GM19035 (cell line): ENCODE data around the gene SERINC3.

Experiments
- ATAC-seq: cut with Tn5 transposase; IDR thresholded peaks from one replicate; pipeline ENCODE4 v1.9.1; 2021; ENCODE audit not compliant: unreplicated experiment

Gene SERINC3

DNA sequence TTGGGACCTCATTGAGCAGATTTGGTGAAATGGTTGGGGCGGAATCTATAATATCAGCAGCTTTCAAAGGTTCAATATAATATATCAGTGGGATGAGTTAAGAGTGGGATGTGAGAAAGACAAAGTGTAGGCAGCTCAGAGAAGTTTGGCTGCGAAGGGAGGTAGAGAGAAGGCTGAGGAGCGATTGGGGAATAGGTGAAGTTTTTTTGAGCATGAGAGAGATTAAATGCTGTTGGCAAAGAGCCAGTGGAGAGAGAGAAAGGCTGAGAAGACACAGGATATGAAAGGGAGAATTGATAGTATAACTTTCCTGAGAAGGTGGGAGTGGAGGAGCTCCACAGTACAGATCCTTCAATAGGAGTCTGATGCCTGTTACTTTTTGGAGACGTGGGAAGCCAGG is 12.1 kb upstream of the SERINC3 start:
- no peak for ATAC-seq

DNA sequence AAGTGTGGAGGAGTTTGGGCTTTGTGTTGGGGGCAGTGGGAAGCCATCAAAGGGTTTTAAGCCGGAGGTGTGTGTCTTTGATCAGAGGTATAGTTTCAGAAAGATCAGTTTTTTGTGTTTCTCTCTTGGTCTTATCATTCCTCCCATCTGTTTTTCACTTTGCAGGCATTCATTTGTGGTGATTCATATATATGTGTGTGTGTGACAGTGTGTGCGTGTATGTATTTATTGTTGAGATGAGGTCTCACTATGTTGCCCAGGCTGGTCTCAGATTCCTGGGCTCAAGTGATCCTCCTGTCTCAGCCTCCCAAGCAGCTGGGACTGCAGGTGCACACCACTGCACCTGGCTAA is 11.1 kb upstream of the SERINC3 start:
- ATAC-seq: no peak

DNA sequence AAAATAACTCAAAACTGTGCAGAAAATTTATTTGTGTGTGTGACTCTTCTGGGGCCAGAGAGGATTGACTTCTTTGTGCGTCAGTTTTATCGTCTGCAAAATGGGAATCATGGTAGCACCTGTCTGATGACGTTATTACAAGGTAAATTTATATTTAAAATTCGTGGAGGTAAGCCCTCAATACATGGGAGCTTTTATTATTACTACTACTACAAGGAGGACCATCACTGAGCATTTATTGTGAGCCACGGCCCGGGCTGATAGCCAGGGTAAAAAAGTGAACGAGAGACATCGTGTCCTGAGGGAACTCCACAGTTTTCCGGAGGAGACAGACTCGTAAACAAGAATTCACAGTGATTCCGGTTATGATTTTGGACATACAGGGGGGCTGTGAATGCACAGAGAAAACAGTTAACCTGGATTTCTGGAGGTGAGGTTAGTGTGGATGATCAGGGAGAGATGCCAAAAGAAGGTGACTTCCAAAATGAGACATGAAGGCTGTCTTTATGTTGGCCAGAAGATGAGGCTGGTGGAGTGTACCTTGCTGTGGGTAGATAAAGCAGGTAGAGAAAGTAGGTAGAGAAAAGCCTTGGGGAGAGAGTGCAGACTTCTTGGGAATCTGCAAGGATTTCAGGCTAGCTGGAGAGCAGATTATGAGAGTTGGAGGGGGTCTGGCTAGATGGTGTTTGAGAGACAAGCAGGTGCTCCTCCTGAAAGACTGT is 10.6 kb upstream of the SERINC3 start:
- ATAC-seq: no peak

DNA sequence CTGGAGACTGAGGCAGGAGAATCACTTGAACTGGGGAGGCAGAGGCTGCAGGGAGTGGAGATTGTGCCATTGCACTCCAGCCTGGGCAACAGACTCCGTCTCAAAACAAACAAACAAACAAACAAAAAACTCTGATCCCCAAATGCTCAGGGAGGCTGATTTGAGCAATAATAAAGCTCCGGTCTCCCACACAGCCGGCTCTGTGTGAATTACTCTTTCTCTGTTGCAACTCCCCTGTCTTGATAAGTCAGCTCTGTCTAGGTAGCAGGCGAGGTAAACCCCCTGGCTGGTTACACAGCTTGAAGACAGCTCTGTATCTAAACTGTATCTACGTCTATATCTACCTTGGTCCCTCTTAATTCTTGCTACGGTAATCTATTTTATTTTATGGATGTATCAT is 6.4 kb upstream of the SERINC3 start:
- ATAC-seq: no peak

DNA sequence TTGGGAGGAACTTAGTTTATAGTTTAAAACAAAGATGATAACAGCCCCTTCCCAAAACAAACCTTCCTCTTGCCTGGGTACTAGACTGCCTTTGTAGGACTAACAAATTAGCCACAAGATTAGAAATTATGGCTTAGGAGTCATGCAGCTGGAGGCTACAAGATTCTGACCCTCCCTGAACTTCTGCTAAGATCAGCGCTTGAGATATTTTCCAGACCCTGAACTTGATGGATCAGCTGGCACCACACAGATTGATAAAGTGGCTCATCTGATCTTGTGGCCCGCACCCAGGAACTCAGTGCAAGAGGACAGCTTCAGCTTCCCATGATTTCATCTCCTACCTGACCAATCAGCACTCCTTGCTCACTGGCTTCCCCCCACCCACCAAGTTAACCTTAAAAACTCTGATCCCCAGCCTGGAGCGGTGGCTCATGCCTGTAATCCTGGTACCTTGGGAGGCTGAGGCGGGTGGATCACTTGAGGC is 5.9 kb upstream of the SERINC3 start:
- no peak for ATAC-seq

DNA sequence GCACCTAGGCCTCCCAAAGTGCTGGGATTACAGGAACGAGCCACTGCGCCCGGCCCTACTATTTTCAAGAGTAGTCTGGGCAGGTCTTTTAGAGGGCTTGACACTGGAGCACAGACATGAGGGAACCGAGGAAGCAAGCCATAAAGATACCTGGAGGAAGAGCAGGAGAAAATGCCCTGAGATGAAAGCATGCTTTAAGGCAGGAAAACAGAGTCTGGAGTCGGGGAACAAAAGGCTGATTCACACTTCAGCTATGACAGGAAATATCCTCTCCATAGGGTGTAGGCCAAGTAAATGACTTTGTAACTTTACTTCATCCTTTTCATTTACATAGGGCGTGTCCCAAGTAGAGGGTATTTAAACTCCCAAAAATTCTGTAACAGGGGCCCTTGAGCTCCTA is 4.3 kb upstream of the SERINC3 start:
- ATAC-seq: no peak

DNA sequence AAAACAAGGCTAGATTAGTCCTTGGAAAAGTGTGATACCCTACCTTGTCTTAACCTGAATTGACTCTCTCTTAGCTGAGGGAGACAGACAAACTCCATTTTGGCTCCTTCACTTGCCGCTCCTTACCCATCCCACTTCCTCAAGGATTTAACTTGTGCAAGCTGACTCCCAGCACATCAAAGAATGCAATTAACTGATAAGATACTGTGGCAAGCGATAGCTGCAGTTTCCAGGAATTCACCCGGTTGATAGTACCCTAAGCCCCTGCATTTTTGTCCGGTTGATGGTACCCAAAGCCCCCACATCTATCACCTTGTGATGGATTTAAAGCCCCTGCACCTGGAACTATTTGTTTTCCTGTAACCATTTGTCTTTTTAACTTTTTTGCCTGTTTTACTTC is 1.9 kb upstream of the SERINC3 start:
- no peak for ATAC-seq

DNA sequence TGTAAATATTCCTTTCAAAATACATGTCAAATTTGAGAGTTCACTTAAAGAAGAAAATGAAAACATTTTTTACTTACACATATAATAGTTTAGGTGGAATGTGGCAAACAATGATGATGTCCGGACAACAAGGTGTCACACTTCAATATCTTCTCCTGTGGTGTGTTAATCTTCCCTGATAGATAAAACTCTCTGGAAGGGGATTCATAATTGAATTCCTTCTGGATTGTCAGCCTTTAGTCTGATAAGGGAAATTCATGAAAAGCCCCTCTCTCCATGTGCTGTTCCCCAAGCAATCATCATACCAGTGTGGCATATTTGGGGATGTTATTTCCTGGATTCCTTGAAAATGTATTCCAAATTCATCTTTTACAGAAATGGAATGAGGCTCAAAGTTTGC is 971 bp upstream of the SERINC3 start:
- no peak for ATAC-seq

DNA sequence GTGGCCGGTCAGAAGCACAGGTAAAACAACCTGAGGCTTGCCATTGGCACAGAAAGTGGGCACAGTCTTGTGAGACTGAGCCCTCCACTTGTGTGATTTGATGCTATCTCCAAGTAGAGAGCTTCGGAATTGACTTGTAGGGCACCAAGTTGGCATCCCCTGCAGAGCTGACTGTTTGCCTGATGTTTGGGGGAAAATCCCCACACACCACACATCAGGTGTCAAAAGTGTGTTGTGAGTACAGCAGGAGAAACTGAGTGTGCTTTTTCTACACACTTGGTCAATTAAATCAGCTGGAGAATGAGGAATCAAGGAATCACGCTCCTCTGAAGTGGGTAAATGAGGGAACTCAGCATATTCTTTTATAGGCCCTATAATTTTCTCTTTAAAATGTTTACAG is 989 bp downstream of the SERINC3 start:
- ATAC-seq: no peak

DNA sequence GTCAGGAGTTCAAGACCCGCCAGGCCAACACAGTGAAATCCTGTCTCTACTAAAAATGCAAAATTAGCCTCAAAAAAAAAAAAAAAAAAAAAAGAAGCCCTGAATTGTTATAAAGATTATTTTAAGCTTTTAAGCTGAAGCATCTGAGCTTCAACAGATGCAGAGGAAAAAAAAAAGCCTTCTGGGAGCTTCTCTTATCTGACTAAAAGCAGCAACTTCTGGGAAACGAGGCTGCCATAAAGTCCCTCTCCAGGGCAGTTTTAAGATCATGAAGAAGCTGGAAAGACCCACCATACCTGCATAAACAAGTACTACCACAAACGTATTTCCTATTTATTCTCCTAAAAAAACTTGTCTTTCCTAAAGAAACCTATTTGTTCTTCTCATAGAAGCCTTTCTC is 3.6 kb downstream of the SERINC3 start:
- ATAC-seq: no peak

DNA sequence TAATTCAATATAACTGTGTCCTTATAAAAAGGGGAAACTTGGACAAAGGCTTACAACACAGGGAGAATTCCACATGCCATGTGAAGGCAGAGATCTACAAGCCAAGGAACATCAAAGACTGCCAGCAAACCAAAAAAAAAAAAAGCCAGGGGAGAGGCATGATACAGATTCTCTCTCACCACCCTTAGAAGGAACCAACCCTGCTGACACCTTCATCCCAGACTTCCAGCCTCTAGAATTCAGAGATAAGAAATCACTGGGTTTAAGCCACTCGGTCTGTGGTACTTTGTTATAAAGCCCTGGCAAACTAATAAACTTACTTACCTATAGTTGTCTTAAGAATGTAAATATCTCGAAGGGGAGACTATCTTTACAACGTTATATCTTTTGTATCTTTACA is 4.4 kb downstream of the SERINC3 start:
- ATAC-seq: no peak

DNA sequence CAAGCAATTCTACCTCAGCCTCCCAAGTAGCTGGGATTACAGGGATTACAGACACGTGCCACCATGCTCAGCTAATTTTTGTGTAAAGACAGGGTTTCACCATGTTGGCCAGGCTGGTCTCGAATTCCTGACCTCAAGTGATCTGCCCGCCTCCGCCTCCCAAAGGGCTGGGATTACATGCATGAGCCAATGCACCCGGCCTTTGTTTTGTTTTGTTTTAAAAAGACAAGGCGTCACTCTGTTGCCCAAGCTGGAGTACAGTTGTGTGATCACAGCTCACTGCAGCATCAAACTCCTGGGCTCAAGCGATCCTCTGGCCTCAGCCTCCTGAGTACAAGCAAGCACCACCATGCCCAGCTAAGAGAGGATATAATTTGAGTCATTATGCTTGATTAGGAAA is 5.4 kb downstream of the SERINC3 start:
- ATAC-seq: no peak

DNA sequence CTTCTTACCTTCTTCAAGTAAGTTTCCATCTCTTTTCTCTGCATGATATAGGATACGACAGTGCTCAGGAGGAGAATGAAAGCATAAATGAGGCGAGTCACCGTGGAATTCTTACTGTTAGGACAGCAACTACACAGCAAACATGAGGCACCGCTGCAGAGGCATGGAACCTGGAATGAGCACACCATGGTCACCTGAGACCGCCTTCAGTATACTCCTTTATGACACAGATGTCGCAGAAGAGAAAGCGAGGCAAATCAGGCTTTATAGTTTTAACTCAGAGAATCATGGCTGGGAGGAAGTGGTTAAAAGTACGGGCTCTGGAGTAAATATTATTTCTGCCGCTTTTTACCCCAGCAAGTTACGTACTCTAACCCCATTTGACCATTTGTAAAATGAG is 8.0 kb downstream of the SERINC3 start:
- no peak for ATAC-seq

DNA sequence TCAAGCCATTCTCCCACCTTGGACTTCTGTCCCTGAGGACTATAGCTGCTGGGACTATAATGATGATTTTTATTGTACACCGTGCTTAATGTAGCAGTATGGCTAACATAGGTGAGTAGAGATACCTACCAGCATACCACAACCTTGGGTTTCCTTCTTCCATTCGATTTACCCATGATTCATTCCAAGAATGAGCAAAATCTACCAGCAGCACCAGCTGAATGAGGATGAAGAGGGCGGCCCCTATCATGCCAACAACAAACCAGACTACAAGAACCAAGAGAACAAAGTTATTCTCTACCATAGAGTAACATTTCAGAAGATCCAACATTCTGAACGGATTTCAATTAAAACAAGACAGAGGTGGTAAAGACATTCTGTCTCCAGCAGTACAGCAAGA is 12.1 kb downstream of the SERINC3 start:
- ATAC-seq: no peak

DNA sequence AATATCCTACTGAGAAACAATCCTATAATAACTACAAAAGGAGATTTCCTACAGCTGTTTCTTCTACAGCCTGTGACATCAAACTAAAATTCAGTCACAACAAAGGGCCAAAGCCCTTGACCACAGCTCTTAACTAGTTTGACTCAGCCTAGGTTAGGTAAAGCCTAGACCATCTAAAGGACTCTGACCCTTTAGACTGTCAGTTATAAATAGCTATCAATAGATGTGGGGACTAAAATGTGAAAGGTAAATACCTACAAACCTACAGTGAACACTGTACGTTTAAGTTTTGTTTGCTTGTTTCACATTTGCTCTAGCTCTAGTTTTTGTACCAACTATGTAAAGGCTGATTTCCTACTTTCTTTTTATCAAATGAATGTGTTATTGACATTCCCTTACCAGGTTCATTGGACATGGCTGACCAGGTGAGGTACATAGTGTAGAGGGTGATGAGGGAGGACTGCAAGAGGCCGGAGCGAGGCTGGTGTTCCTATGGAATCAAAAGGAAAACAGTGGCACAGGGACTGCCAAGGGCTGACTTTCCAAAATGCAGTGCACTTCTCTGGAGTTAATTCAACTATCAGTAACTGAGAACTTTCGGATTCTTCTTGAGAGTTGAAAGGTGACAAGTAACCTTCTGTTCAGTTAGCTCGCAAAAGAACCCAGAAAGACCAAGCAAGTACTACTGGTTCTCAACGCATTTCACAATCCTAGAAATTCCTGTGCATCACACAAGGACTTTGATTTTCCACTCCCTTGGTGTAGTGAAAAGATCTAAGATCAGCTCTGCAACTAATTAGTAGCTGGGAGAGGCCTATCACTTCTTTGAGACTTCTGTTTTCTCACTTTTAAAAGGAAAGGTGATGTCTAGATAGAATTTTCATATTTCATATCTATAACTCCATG is 17.2 kb downstream of the SERINC3 start:
- no peak for ATAC-seq

DNA sequence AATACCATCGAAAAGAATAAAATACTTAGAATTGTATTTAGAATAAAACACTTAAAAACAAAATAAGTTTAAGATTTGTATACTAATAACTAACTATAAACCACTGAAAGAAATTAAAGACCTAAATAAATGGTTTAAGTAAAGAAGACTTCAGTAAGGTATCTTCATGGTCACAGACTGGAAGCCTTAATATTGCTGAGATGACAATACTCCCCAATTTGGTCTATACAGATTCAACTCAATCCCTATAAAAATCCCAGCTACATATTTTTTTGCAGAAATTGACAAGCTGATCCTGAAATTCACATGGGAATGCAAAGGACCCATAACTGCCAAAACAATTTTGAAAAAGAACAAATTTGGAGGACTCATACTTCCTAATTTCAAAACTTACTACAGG is 18.9 kb downstream of the SERINC3 start:
- ATAC-seq: no peak

DNA sequence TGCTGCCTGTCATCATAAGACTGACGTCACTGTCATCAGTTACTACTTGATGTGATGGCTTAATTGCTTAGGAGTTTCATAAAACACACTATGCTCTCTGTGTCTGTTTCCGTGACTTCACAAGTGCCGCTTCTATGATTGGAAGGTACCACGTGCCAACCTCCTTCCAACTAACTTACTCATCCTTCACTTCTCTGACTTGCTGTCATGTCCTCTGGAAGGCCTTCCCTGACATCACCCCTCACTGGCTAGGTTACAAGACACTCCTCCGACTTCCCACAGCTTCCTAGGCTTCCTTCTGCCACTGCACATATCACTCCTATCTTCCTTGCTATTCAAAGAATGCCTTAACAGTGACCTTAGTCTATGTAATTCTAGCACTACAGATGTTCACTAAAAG is 20.4 kb downstream of the SERINC3 start:
- ATAC-seq: no peak

DNA sequence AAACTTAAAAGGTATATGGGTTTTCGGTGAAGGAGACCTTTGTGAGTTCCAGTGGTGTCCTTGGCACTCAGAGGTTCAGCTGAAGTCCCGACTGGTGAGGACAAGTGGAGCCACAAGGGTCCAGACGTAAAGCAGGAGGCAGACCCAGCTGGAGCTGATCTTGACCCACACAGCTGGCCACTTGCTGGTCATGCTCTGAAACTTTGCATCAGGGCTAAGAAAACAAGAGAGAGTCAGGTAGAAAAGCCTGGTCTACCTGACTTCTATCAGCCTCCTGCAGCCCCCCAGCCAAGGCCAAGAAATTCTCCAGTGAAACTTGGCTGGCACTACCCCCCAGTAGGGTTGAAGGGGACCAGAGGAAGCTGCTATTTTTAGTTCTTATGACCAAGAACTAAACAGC is 21.6 kb downstream of the SERINC3 start:
- no peak for ATAC-seq

DNA sequence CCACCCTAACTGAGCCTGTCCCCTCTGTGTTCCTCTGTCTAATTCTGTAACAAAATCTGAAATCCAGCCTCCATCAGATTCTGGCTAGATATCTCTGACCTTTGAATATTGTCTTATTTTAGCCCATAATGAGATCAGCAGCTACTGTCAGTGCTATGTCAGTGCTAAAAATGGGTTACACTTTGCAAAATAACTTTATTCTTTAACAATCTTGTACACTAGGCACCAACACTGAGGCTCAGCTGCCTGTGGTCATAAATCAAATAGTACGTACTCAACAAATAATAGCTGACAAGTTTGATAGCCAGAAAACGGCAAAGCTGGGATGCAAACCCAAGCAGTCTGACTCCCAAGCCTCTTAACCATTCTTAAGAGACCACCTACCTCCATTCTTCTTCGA is 24.1 kb downstream of the SERINC3 start:
- ATAC-seq: no peak

DNA sequence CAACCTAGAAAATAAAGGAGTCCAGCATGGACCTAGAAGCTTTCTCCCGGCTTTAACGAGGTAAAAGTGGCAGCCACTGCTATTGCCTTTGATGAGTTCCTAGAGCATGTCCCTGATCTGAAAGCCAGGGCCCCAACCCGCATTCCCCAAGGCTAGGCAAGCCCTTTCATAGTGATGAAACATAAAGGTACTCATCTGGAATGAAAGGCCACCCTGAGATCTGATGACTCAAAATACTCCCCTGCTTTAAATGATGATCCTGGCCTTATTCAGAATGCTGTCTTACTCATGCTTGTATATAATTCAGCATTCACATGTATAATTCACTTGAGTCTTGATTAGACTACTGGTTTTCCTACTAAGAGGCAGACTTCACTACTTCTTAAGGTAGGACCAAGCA is 24.9 kb downstream of the SERINC3 start:
- ATAC-seq: no peak

DNA sequence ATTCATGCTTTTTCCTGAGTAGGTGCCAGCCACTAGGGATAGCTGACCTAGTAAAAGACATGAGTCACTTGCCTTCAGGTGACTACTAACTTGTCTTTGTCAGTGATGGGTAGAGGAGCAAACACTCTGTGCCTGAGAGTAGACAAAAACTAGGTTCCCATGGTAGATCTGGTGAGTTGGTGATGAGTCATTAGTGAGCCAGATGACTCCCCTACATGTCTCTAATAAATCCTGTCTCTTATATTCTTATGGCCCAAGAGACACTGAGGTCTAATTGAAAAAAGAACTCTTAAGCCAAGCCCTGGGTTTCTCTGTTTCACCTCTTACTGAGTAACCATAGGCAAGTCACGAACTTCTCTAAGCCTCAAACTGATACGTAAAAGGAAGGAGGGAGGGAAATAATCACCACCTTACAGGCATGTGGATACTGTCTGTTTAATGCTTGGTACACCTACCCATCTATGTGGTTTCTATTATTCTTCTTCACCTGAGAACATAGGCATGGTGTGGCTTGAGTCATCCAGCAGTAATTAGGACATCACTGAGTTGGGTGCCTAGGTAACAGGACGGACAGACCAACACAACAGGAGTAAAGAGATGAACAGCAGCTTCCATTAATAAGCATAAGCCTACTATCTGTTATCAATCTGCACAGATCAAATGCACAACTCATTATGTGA is 25.9 kb downstream of the SERINC3 start:
- ATAC-seq: no peak

DNA sequence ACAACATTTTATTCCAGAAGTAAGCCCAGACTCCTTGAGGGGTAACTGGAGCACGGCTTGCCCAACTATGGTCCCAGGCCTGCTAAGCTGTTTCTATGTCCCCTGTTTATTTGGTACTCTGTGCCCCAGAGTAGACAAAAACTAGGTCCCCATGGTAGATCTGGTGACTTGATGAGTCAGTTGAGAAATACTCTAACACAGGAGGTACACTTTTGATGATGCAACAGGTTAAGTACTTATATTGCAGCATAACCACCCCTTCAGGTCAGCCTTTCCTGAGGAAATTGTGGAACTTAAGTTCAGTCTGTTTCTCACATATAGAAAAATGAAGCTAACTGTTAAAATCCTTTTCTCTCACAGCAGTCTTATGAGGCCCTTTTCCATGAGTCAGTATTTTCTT is 26.6 kb downstream of the SERINC3 start:
- ATAC-seq: no peak
